Measurements from ENCODE around the gene ATP6V1G3. TPM values are rescaled to one million over a fixed set of nuclear protein-coding genes. Genes with fewer than 3 reads are reported as not detected.

Gene ATP6V1G3
- total RNA-seq, 3 donors from 2014 or later = not detected

DNA sequence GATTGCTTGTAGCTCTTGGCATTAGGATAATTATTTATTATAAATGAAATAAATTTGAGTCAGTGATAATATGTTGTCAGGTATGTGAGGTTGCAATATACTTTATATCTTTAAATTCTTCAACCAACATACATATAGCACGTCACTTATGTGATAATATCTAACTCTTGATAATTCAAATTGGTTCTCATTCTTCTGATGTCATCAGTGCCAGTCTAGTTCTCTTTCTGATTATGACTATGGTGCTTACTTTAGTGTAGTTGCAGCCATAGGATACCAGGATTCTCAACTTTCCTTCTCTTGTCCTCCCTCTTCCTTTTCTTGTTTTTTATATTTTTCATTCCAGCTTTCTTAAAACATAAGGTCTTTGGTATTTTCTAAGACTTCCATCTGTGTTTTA is 34.8 kb upstream of the ATP6V1G3 start:
- intact Hi-C loops (cut with DNase I, micrococcal nuclease) = no loop called here
- H3K36me3 ChIP-seq (ENCODE audit: low read depth) = no peaks in the 10 kb centered on the region
- no peak for ATAC-seq
- no peak for DNase-seq
- H3K4me1 ChIP-seq (ENCODE audit: low read depth) = no peaks in the 10 kb centered on the region
- TF ChIP-seq, protein P1, sequence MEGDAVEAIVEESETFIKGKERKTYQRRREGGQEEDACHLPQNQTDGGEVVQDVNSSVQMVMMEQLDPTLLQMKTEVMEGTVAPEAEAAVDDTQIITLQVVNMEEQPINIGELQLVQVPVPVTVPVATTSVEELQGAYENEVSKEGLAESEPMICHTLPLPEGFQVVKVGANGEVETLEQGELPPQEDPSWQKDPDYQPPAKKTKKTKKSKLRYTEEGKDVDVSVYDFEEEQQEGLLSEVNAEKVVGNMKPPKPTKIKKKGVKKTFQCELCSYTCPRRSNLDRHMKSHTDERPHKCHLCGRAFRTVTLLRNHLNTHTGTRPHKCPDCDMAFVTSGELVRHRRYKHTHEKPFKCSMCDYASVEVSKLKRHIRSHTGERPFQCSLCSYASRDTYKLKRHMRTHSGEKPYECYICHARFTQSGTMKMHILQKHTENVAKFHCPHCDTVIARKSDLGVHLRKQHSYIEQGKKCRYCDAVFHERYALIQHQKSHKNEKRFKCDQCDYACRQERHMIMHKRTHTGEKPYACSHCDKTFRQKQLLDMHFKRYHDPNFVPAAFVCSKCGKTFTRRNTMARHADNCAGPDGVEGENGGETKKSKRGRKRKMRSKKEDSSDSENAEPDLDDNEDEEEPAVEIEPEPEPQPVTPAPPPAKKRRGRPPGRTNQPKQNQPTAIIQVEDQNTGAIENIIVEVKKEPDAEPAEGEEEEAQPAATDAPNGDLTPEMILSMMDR (IDR thresholded peaks at IDR 0.05) = no peak
- no peaks in the 10 kb centered on the region for H3K9me3 ChIP-seq
- H3K4me3 ChIP-seq = no peak overlapping the region

DNA sequence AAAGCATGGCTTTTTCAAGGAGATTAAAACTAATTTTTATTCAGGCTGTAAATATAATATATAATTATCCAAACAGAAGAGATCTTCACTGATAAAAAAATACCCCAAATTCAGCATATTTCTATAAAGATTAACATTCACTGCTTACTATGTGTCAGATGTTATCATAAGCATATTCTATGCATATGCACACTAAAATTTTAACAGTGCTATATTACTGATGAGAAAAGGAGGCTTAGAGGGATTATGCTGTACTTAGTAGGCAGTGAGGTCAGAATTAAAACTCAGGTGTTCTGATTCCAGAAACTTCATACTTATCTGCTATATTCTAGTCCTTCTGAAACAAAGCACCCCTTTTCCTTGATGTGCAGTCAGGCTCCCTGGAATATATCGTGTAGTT is 33.8 kb upstream of the ATP6V1G3 start:
- Histone ChIP-seq H3K9me3 (no peaks in the 10 kb centered on the region), H3K4me1 (ENCODE audit: low read depth) (no peaks in the 10 kb centered on the region), H3K4me3 (no peak overlapping the region), H3K36me3 (ENCODE audit: low read depth) (no peaks in the 10 kb centered on the region)
- intact Hi-C loops (cut with DNase I, micrococcal nuclease) = no loop called here
- DNase-seq = no peak
- no peak for ATAC-seq
- TF ChIP-seq, protein P1 (IDR thresholded peaks at IDR 0.05) = no peak

DNA sequence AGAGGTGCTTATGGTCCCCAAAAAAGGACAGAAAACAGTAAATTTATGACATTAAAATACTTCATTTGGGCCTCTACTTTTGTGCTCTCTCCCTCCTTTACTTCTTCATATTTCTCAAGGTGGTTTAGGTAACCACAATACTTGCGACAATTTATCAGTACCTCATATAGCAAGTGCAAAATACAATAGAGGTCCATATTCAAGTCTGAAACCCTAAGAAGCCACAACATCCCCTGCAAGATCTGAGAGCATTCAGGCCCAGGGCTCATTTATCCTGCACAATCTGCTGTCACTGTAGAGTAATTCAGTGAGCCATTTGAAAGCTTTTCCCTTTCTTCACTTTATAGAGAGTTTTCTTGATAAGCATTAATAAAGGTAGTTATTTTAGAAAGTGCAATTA is 24.2 kb upstream of the ATP6V1G3 start:
- Histone ChIP-seq H3K4me1 (ENCODE audit: low read depth) (no peaks in the 10 kb centered on the region), H3K36me3 (ENCODE audit: low read depth) (no peaks in the 10 kb centered on the region), H3K4me3 (no peak overlapping the region), H3K9me3 (no peaks in the 10 kb centered on the region)
- ATAC-seq = peak; percentile 46
- intact Hi-C loops (cut with DNase I, micrococcal nuclease) = no loop called here
- DNase-seq = no peak
- TF ChIP-seq, protein P1 (IDR thresholded peaks at IDR 0.05) = no peak

DNA sequence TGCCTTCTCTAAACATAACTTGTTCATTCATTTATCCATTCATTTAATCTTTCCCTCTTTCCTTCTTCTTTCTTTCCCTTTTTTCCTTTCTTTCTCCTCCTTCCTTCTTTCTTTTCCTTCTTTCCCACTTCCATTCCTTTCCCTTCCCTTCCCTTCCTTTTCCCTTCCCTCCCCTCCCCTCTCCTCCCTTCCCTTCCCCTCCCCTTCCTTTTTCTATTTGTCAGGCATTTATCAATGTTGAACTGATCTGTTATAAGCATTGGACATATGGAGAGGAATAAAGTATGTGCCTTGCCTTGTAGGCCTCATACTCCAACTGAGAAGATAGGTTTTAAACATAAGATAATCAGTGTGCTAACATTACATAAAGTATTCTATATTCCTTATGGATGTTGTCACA is 23.7 kb upstream of the ATP6V1G3 start:
- intact Hi-C loops (cut with DNase I, micrococcal nuclease) = no loop called here
- TF ChIP-seq, protein P1 (IDR thresholded peaks at IDR 0.05) = no peak
- Histone ChIP-seq H3K9me3 (no peaks in the 10 kb centered on the region), H3K4me3 (no peak overlapping the region), H3K4me1 (ENCODE audit: low read depth) (no peaks in the 10 kb centered on the region), H3K36me3 (ENCODE audit: low read depth) (no peaks in the 10 kb centered on the region)
- ATAC-seq (no peak), DNase-seq (no peak)

DNA sequence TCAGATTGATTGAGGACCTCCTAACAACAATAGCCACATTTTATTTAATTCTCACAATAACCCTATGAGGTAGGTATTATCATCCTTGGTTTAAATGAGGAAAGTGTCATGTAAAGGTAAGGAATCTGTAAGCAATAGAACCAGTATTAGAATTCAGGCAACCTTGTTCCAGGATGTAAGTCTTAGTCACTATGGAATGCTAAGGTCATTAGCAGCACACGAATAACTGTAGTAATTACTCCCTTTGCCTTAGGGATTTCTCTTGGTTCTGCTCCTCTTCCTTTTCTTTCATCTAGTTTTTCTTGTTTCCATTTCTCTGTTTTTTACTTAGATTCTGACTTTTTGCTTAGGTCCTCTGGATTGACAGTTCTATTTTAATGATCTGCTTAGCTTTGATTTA is 23.1 kb upstream of the ATP6V1G3 start:
- H3K36me3 ChIP-seq (ENCODE audit: low read depth) = no peaks in the 10 kb centered on the region
- no peaks in the 10 kb centered on the region for H3K4me1 ChIP-seq (ENCODE audit: low read depth)
- no peak overlapping the region for H3K4me3 ChIP-seq
- DNase-seq (no peak), ATAC-seq (no peak)
- intact Hi-C loops (cut with DNase I, micrococcal nuclease) = no loop called here
- TF ChIP-seq, protein P1 (IDR thresholded peaks at IDR 0.05) = no peak
- no peaks in the 10 kb centered on the region for H3K9me3 ChIP-seq

DNA sequence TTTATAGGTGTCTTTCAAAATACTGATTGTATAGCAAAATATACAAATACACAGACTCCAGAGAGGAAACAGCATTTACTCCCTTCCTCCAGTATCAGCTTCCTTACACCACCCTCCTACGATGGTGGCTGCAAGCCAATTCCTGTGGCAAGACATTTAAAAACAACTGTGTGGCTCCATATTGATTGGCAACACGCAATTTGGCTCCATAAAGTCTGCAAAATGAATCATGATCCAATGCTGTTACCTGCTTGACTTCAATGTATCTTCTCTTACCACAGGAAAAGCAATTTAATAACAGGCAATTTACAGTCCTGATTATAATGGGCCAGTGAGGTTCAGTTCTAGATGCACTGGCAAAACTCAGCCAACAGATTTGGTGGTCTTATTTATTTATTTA is 19.7 kb upstream of the ATP6V1G3 start:
- peak in 1 of 3 donors; percentile 15 for DNase-seq
- TF ChIP-seq, protein P1 (IDR thresholded peaks at IDR 0.05) = no peak
- intact Hi-C loops (cut with DNase I, micrococcal nuclease) = no loop called here
- no peak for ATAC-seq
- H3K4me1 ChIP-seq (ENCODE audit: low read depth) = no peaks in the 10 kb centered on the region
- no peaks in the 10 kb centered on the region for H3K36me3 ChIP-seq (ENCODE audit: low read depth)
- no peak overlapping the region for H3K4me3 ChIP-seq
- H3K9me3 ChIP-seq = no peaks in the 10 kb centered on the region
